GM18499 (cell line): Measurements from ENCODE around the gene C1QTNF5.

ENCODE experiments used
- ATAC-seq: cut with Tn5 transposase; IDR thresholded peaks from one replicate; pipeline ENCODE4 v1.9.1; 2021; ENCODE audit warnings: moderate number of reproducible peaks; ENCODE audit not compliant: insufficient read depth, unreplicated experiment

C1QTNF5 gene

DNA sequence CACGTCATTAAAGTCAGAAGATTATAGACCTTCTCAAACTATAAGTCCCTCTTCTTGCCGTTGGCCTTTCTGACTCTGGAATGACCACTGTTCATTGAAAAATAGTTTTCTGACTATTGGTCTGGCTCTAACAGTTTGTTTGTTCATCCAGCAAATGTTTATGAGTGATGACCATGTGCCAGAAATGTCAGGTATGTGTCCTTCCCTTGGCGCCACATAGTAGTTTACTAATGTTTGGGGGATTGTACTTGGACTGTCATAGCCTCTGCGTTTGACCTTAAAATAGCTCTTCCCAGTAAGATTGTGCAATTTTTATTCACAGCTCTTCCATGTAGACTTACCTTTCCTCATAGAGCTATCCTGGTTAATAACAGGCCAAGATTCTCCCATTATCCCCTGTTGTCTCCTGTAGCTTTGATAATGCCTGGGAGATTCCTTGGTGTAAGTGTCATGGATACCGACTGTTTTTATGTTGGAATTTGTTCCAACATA is 37.4 kb downstream of the C1QTNF5 start:
- ATAC-seq = no peak

DNA sequence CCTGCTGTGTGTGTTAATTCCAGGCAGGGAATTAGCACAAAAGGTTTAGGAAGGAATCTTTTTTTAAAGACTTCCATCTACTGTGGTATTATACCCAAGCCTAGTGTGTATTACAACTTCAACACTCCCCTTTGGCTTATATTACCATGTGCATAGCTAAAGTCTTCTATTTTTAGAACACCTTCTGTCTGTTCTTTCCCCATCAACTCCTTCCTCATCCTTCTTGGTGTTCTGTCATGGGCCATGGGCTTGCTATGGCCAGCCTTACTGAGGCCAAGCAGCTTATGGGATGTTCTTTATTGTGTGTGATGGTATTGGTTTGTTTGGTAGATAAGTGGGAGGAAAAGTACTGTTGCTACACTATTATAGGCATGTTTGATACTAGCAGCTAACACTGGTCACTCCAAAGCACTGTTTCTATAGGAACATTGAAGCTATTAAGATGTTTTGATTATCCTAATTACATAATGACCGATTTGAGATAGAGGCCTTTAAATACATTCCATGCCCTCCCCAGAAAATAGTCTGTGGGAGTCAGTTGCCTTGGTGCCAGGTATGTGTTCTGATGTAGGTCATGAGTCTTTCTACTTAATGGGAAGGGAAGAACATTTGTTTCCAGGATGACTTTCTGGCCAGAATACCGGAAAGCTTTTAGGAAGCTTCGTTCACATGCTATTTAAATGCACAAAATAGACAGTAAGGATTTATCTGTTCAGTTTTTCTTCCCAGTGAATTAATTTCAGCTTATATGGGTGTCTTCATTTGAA is 40.3 kb downstream of the C1QTNF5 start:
- ATAC-seq = no peak

GRCh38 chr11:119299416-119299815 is 41.3 kb downstream of the C1QTNF5 start:
- ATAC-seq = no peak

- no peak for ATAC-seq
Observed at GRCh38 chr11:119298726-119299125, 42.0 kb downstream of the C1QTNF5 start.

DNA sequence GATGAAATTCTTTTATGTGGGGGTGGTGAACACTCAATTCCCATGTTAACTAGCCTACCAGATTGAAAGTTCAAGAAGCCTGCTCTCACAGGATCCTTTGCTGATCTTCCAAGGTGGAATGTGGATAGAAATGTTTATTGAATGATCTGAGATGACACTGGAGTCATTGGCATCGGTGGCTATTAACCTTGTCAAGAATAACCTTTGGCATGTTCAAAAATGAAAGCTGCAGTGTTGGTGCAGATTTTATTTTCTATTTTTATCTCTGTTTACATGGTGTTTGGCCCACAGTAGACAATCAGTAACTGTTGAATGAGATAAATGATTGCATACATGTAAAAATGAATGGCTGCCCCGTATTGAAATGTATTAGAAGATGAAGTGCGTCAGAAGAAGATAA is 42.7 kb downstream of the C1QTNF5 start:
- no peak for ATAC-seq

DNA sequence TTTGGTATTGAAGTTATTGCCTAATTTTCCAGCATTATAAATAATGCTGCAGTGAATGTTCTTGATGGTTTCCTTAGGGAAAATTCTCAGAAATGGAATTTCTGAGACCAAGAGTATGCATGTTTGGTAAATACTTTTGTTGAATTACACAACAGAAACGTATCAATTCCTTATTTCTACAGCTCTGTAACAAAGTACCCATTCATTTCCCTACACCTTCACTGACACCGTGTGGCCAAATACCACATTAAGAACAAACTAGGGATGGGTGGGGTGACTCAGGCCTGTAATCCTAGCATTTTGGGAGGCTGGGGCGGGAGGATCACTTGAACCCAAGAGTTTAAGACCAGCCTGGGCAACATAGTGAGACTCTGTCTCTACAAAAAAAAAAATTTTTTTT is 45.5 kb downstream of the C1QTNF5 start:
- no peak for ATAC-seq

GRCh38 chr11:119293461-119293860 is 47.2 kb downstream of the C1QTNF5 start:
- ATAC-seq = no peak

DNA sequence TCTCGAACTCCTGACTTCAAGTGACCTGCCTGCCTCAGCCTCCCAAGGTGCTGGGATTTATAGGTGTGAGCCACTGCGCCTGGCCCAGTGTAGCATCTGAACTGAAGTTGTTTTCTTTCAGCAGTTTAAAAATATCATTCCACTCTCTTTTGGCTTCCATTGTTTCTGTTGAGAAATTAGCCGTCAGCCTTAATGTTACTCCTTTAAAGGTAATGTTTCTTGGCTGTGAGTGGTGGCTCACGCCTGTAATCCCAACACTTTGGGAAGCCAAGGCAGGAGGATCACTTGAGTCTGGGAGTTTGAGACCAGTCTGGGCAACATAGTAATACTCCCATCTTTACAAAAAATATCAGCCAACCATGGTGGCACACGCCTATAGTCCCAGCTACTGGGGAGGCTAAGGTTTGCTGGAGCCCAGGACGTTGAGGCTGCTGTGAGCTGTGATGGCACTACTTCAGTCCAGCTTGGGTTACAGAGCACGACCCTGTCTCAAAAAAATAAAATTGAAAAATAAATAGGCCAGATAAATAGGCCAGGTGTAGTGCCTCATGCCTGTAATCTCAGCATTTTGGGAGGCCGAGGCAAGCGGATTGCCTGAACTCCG is 49.7 kb downstream of the C1QTNF5 start:
- no peak for ATAC-seq
